Measurements from ENCODE around the gene HIC1.

HIC1 gene

DNA sequence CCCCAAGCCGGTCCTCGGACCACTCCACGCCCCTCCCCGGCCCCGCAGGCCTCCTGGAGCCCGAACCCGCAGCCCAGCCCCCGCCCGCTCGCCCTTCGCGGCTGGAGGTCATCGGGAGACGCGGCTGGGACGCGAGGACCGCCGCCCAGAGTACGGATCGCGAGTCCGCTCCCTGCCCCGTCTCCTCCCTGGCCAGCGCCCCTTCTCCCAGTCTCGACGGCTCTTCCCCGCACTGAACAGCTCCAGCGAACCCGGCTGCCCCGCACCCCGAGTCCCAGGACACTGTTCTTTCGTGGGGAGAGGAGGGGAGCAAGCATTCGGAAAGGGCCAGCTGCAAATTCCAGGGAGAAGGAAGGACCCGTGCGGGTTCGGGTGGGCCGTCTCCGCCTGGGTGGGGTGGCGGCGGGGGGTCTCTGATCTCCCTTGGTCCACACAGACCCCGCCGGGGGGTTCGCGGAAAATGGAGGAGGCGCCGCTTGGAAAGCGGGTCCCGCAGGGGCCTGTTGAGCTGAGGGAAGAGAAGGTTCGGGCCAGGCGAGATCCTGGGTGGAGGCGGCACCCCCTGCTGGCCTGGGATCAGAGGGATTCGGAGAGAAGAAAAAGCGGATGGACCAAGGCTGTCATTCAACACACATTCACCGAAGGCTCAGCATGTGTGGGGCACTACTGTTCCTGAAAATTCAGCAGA, 29.1 kb upstream of the HIC1 start:
- DNase-seq, result no peak

DNA sequence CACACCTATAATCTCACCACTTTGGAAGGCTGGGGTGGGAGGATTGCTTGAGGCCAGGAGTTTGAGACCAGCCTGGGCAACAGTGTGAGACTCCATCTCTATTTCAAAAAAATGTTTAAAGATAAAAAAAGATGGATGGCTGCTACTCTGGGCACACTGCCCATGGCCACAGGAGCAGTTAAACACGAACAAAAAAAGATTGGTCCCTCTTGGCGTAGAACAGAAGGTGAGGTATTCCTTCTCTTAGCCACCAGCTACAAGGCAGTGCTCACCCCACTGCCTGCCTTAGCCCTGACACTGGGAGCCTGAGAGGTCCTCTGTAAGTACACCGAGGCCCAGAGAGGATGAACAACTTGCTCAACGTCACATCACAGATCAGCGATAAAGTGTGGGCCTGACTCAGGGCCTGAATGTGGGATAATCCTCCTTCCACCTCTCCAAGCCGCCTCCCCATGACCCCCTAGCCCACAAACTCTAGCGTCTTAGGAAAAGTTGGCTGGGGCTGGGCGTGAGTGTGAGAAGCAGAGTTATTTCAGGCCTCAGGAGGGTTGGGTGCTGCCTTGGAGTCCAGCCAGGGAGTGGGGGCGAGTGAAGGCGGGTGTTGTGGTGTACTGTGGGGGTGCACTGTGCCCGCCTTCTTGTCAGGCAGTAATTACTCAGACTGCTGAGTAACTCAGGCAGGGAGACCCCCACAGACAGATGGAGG, 27.2 kb upstream of the HIC1 start:
- DNase-seq, result no peak

DNA sequence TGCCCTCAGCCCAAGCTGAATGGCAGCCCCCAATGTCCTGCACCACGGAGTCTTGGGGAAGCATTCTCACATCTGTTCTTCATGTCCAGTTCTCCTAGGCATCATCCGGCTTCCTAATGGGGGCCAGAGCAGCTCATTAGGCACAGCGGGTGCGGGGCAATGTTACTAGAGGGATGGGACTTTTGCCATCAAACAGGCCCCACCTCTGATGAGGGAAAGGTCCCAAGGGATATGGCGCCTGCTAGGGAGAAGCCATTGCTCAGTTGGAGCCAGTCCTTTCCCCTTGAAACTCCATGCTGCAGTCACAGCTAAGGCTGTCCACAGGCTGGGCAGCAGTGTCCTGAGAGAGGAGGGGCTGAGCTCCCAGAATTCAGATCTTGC, 26.7 kb upstream of the HIC1 start:
- DNase-seq, result no peak

DNA sequence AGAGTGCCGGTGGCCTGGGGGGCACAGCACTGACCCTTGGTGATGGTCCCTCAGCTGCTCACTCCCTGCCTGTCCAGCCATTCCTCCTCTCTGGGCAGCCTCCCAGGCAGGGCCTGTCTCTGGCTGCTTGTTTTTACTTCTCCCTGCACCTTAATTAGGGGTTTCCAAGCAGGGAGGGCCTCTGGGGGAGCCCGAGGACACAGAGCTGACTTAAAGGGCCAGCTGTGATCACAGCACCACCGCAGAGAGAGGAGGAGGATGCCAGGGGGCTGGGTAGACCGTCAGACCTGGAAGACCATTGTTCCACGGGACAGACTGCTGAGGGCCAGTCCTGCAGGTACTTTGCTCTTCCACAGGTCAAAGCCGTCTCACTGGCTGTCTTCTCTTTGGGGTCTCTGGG, 26.2 kb upstream of the HIC1 start:
- no peak for DNase-seq

DNA sequence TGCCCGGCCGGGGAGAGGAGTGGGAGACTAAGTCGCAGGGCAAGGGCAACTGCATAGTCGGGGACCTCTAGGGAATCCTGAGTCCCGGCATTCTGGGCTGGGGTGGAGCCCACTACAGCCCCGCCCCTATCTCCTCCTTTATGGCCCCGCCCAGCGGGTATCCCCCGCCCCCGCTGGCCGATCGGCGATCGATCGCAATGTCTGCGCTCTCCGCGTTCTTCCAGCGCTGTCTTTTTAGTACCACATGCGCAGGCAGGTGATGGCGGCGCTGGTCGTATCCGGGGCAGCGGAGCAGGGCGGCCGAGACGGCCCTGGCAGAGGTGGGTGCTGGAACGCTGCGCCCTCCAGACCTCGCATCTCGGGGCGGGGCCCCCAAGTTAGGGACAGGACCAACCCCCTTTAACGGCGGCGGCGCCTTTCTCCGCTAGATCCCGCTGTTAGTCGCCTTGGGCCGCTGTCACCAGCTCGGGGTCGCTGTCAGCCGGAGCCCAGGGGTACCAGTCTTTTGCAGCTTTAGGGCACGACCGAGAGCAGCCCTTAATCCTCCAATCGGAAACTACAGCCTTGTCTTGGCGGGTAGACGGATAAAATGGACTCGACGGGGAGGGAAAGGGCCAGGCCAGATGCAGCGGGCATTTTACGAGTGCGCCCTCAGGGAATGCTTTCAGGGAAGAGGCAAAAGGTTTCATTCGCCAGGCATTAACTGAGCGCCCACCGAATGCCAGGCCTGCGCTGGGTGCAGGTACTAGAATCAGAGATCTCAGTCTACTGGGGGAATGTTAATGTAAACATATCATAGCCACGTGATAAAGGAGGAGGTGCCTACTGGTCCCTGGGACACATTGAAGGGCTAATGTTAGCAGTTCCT, 24.8 kb upstream of the HIC1 start, which contains the start of gene DPH1:
DPH1 (plus strand) TSS at position 243 of the 868 bp plus-strand sequence; CDS start at position 260, 17 bp downstream.
- DNase-seq, result peak; percentile 77

DNA sequence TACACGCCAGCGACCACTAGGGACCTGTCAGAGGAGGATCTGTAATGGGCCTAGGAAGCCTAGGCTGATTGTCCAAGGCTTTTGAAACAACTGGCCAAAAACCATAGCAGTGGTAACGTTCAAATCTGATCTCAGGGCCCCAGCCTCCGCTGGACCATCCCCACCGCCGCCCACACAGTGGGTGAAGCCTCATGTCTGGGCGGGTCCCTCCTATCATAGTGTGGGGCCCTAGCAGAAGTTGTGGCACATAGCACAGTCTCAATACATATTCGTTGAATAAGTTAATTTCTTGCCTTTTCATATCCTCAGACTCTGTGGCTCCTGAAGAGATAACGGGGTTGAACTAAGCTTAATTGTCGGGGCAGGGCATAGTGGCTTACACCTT, 24.1 kb upstream of the HIC1 start:
- no peak for DNase-seq

DNA sequence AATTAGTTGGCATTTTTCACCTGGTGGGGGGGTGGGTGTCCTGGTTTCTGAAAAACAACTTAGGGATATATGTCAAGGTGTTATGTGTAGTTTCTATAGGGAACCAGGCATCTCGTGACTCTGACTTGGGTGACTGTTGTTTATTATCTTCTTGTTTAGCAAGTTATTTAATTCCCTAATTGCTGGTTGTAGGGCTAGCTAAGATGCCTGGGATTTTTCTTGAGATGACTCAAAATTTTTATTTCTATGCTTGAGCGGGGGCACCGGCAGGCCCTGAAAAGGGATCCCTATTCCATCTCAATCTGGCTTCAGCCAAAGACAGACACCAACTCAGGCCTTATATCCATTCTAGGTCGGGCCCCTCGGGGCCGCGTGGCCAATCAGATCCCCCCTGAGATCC, 21.8 kb upstream of the HIC1 start:
- DNase-seq, result no peak

DNA sequence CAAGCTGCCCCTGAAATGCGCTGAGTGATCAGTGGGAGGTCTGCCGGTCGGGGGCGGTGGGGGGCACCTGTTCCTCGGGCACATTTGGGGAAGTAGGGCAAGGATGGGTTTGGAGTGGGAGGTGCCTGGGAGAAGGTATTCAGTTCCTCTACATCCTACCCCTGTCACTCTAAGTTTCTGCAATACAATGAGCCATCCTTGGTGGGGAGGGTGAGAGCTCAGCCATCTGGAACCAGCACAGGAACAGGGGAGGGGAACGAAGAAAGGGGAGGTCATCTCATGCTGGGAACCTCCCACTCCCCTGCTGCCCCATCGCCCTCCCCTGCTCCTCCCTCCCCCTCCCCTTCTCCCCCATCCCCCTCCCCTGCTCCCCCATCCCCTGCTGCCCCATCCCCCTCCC, 20.7 kb upstream of the HIC1 start:
- no peak for DNase-seq

DNA sequence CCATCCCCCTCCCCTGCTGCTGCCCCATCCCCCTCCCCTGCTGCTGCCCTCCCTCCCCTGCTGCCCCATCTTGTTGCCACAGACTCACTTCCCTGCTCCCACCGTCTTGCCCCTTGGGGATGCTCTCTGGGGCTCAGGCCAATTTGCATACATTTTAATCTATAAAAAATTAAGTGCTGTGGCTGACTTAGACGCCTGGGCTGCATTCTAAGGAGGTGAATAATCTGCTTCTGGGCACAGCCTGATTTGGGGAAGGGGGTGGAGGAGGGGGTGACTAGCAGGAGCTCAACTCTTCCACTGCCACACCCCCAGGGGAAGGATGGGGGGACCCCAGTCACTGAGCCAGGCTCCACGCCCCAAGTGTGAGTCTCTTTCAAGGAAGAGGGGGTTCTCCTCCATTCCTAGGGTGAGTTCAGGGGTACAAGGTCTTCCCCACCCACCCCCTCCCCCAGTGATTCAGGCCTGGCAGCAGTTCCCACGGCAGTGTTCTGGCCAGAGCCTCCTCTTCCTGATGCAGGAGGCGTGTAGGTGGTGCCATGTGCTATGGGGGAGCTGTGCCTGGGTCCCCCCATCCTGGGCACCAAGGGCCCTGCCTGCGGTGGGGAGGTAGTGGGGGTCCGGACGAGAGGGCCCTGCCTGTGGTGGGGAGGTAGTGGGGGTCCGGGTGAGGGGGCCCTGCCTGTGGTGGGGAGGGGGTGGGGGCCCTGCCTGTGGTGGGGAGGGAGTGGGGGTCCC, 19.9 kb upstream of the HIC1 start:
- no peak for DNase-seq

DNA sequence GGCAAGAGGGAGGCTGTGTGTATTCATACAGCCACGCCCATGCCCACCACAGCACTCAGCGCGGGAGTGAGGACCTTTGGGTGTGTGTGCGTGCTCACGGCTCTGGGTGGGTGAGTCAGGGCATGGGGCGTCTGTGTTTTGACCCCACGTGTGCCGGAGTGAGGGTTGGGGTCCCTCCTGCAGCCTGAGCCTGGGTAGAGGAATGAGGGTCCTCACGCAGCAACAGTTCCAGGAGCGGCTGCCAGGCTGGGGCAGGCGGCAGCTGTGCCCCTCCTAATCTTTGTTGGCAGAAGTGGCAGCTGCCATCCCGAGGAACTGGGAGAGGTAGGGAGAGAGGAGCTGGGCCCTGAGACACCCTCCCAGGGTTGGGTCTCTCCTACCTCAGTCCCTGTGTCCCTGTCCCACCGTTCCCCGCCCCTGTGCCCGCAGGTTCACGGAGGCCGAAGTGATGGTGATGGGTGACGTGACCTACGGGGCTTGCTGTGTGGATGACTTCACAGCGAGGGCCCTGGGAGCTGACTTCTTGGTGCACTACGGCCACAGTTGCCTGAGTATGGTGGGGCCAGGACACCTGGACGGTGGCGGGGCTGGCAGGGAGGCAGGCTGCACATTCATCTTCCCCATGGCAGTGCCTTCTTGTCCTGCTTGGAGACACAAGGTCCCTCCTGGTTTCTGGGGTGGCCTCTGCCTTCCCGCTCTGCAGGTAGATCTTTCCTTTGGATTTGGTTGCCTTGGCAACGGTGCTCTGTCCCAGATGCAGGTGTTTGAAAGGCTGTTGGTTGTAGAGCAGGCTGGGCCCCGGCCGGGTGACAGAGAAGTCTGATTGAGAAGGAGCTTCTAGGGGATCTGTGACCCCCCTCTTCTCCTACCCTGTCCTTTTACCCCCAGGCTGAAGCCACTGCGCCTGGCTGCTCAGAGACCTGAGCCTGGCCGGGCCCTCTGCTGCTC, 19.1 kb upstream of the HIC1 start:
- DNase-seq, result no peak

DNA sequence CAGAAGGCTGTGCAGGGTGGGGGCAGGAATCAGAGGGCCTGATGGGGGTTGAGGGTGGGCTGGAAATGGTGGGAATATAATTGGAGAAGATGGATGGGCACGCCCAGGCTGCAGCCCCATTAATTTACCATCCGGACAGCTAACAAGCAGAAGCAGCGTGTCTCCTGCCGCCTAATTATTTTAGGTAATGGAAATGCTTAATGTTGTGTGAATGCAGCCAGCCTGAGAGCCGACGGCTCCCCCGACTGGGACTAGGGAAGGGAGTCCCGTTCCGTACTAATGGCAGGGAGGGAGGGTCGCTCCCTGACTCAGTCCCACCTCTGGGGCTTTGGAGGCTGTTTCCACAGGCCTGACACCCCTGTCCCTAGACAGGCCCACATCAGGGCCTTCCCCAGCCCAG, 17.7 kb upstream of the HIC1 start:
- no peak for DNase-seq

DNA sequence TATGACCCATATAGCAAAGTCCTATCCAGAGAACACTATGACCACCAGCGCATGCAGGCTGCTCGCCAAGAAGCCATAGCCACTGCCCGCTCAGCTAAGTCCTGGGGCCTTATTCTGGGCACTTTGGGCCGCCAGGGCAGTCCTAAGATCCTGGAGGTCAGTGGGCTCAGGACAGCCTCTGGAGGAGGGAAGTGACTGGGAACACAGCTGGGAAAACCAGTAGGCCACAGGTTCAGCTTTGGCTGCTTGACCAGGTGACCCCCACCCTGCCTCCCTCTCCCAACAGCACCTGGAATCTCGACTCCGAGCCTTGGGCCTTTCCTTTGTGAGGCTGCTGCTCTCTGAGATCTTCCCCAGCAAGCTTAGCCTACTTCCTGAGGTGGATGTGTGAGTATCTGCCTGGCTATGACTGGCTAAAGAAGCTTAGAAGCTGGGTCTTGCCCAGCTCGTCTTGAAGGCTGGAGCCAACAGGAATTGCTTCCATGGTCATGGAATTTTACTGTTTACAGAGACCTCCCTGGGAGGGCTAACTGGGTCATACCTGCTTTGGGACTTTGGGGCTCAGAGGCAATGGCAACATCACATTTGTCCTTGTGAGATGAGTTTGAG, 14.6 kb upstream of the HIC1 start:
- no peak for DNase-seq

DNA sequence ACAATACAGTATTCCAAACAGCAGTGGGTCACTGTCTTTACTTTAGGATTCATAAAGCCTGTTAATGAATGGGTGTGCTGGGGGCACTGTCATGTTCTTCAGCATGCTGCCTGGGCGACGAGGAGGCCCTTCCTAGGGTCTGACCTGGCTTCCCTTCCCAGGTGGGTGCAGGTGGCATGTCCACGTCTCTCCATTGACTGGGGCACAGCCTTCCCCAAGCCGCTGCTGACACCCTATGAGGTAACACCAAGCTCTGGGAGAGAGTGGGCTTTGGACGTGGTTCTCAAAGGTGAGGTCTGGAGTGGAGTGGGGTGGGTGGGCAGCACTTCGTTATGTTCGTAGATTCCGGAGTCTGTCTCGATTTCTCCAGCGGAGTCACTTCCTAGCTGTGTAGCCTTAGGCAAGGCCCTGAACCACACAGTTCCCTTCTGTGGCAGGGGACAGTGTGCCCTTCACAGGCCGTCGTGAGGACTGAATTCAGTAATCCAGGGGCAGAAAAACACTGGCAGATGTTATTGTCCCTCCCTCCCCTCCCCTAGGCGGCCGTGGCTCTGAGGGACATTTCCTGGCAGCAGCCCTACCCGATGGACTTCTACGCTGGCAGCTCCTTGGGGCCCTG, 13.9 kb upstream of the HIC1 start:
- DNase-seq, result no peak

DNA sequence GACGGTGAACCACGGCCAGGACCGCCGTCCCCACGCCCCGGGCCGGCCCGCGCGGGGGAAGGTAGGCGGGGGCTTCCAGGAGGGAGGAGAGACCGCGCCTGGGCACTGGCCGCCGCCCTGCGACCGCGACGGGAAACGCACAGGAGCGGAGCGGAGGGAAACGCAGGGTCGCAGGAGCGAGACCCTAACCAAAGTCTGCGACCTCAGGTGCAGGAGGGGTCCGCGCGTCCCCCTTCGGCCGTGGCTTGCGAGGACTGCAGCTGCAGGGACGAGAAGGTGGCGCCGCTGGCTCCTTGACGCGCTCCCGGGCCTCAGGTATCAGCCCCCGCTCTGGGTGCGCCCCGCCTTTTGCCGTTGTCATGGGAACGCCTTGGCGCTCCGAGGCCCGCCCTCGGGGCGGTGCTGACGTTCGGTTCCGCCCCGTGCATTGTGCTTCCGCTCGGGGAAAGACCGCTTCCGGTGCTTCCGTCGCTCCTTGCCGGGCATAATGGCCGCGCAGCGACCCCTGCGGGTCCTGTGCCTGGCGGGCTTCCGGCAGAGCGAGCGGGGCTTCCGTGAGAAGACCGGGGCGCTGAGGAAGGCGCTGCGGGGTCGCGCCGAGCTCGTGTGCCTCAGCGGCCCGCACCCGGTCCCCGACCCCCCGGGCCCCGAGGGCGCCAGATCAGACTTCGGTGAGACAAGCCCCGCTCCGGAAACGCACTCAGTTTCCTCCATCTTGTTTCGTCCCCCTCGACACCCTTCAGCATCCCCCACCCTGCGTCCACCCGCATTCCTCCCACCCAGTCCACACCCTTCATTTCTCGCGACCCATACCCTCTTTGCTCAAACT, 13.1 kb upstream of the HIC1 start, which contains the start of gene OVCA2:
OVCA2 (plus strand) TSS at position 462 of the 829 bp plus-strand sequence; CDS start at position 488, 26 bp downstream.
- peak; percentile 96 for DNase-seq

DNA sequence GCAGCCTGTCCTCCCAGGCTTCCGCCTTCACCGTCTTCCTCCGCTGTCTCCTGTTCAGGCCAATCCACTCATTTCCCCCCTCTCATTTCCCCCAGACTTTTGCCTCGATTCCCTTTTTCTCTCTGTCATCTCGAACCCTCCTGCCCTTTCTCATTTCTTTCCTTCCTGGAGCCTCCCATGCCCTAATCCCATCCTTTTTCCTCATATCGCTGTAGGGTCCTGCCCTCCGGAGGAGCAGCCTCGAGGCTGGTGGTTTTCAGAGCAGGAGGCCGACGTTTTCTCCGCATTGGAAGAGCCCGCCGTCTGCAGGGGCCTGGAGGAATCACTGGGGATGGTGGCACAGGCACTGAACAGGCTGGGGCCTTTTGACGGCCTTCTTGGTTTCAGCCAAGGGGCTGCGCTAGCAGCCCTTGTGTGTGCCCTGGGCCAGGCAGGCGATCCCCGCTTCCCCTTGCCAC, 12.5 kb upstream of the HIC1 start:
- DNase-seq, result no peak

DNA sequence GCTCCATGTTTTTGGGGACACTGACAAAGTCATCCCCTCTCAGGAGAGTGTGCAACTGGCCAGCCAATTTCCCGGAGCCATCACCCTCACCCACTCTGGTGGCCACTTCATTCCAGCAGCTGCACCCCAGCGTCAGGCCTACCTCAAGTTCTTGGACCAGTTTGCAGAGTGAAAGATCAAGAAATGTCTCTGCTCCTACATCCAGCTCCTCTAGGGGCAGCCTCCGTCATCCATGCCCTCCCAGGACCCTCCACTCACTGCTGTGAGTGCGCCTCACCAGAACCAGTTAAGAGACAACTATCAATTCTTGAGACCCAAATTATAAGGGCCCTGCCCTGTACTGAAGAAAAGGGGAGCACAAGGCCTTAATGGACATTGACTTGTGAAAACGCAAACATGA, 12.0 kb upstream of the HIC1 start:
- DNase-seq, result no peak

DNA sequence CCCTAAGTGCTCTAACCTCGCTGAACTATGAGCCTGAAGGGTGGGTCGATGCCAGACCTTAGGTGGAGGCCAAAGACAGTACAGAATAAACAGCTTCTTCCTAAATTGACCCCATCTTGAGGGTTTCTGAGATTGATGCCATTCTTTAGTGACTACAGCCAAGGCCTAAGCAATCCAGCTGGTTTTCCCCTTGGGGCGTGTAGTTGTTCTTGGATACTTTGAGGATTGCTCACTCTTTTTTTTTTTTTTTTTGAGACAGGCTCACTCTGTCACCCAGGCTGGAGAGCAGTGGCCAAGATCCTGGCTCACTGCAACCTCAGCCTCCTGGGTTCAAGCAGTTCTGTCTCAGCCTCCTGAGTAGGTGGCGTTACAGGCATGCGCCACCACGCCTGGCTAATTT, 11.1 kb upstream of the HIC1 start:
- DNase-seq, result no peak

DNA sequence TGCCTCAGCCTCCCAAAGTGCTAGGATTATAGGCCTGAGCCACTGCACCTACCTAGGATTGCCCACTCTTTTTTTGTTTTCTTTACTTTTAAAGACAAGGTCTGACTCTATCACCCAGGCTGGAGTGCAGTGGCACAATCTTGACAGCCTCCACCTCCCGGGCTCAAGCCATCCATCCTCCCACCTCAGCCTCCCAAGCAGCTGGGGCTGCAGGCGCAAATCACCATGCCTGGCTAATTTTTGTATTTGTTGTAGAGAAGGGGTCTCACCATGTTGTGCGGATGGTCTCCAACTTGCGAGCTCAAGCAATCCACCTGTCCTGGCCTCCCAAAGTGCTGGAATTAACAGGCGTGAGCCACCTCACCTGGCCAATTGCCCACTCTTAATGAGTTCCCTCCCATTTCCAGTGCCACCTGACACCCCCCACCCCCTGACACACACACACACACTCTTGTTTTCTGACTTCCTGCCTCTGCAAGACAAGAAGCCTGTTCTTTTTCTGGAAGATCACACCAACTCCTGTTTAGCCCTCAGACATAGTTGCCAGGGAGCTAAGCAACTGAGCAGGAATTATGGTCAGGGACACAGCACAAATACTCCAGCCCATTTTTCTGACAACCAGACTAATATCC, 10.5 kb upstream of the HIC1 start:
- no peak for DNase-seq

DNA sequence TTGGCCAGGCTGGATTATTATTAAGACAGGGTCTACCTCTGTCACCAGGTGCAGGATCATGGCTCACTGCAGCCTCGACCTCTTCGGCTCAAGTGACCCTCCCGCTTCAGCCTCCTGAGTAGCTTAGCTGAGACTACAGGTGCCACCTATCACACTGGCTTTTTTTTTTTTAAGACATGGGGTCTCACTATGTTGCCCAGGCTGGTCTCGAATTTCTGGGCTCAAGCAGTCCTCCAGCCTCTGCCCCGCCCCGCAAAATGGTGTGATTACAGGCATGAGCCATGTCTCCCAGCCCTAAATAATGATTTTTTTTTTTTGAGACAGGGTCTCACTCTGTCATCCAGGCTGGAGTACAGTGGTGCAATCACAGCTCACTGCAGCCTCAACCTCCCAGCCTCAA, 7.3 kb upstream of the HIC1 start:
- DNase-seq, result no peak

All from activated effector memory CD4-positive, alpha-beta T cell treated with Interleukin-2 at 50 U/mL for 16 hours (primary cell).